ENCODE measurements around the gene NUP107. TPM values are rescaled to one million over a fixed set of nuclear protein-coding genes. Genes with fewer than 3 reads are reported as not detected.

Gene NUP107
- total RNA-seq, 1 donor from 2014 or later, result 30.2 TPM

- no peaks in the 10 kb centered on the region for H3K9me3 ChIP-seq
- no peaks in the 10 kb centered on the region for H3K36me3 ChIP-seq
- no peak overlapping the region for H3K4me3 ChIP-seq
- H3K27me3 ChIP-seq (ENCODE audit: low read depth), result no peaks in the 10 kb centered on the region
- TF ChIP-seq CTCF (IDR thresholded peaks at IDR 0.05), result no peak
- intact Hi-C loops (cut with DNase I), result no loop called here
- H3K4me1 ChIP-seq, result no peaks in the 10 kb centered on the region
- no peak overlapping the region for H3K27ac ChIP-seq
- DNase-seq (no peak), ATAC-seq (no peak)
Measured at GRCh38 chr12:68779280-68779679, 92.5 kb downstream of the NUP107 start.

GRCh38 chr12:68780731-68781130 is 94.0 kb downstream of the NUP107 start:
- TF ChIP-seq CTCF (IDR thresholded peaks at IDR 0.05), result no peak
- no peak overlapping the region for H3K27ac ChIP-seq
- H3K27me3 ChIP-seq (ENCODE audit: low read depth), result no peaks in the 10 kb centered on the region
- no peak overlapping the region for H3K4me3 ChIP-seq
- intact Hi-C loops (cut with DNase I), result no loop called here
- no peaks in the 10 kb centered on the region for H3K9me3 ChIP-seq
- no peaks in the 10 kb centered on the region for H3K36me3 ChIP-seq
- no peak for ATAC-seq
- DNase-seq, result no peak
- peaks cover 8% of the 10 kb centered on the region for H3K4me1 ChIP-seq

GRCh38 chr12:68781728-68782127 is 95.0 kb downstream of the NUP107 start:
- intact Hi-C loops (cut with DNase I), result no loop called here
- Histone ChIP-seq H3K4me1 (peaks cover 18% of the 10 kb centered on the region), H3K36me3 (no peaks in the 10 kb centered on the region), H3K9me3 (no peaks in the 10 kb centered on the region), H3K27ac (no peak overlapping the region), H3K4me3 (no peak overlapping the region), H3K27me3 (ENCODE audit: low read depth) (no peaks in the 10 kb centered on the region)
- no peak for TF ChIP-seq CTCF (IDR thresholded peaks at IDR 0.05)
- DNase-seq (no peak), ATAC-seq (no peak)

- H3K9me3 ChIP-seq, result no peaks in the 10 kb centered on the region
- ATAC-seq (peak; percentile 65 to 82), DNase-seq (peak; percentile 59)
- peaks cover 38% of the 10 kb centered on the region for H3K4me1 ChIP-seq
- H3K27ac ChIP-seq, result peak overlapping the region; percentile 44
- H3K27me3 ChIP-seq (ENCODE audit: low read depth), result no peaks in the 10 kb centered on the region
- no peaks in the 10 kb centered on the region for H3K36me3 ChIP-seq
- intact Hi-C loops (cut with DNase I), result no loop called here
- no peak for TF ChIP-seq CTCF (IDR thresholded peaks at IDR 0.05)
- H3K4me3 ChIP-seq, result no peak overlapping the region
Measured at GRCh38 chr12:68784015-68784414, 97.2 kb downstream of the NUP107 start.

- Histone ChIP-seq H3K4me1 (peaks cover 38% of the 10 kb centered on the region), H3K9me3 (no peaks in the 10 kb centered on the region), H3K27me3 (ENCODE audit: low read depth) (no peaks in the 10 kb centered on the region), H3K4me3 (no peak overlapping the region), H3K27ac (peak overlapping the region; percentile 62), H3K36me3 (no peaks in the 10 kb centered on the region)
- intact Hi-C loops (cut with DNase I), result no loop called here
- ATAC-seq (peak; percentile 53 to 63), DNase-seq (no peak)
- no peak for TF ChIP-seq CTCF (IDR thresholded peaks at IDR 0.05)
Measured at GRCh38 chr12:68785358-68785757, 98.6 kb downstream of the NUP107 start.

GRCh38 chr12:68785823-68786222 is 99.0 kb downstream of the NUP107 start:
- H3K9me3 ChIP-seq, result no peaks in the 10 kb centered on the region
- H3K4me3 ChIP-seq, result no peak overlapping the region
- H3K4me1 ChIP-seq, result peaks cover 38% of the 10 kb centered on the region
- H3K27ac ChIP-seq, result peak overlapping the region; percentile 62
- H3K27me3 ChIP-seq (ENCODE audit: low read depth), result no peaks in the 10 kb centered on the region
- TF ChIP-seq CTCF (IDR thresholded peaks at IDR 0.05), result no peak
- intact Hi-C loops (cut with DNase I), result no loop called here
- H3K36me3 ChIP-seq, result no peaks in the 10 kb centered on the region
- DNase-seq (no peak), ATAC-seq (no peak)

Data from lower lobe of right lung (tissue), 2 donors.